ENCODE measurements around the gene CCNJL. TPM values are rescaled to one million over a fixed set of nuclear protein-coding genes. Genes with fewer than 3 reads are reported as not detected.

Gene CCNJL
- total RNA-seq, 1 experiment from 2014 or later: 33.9 TPM

DNA sequence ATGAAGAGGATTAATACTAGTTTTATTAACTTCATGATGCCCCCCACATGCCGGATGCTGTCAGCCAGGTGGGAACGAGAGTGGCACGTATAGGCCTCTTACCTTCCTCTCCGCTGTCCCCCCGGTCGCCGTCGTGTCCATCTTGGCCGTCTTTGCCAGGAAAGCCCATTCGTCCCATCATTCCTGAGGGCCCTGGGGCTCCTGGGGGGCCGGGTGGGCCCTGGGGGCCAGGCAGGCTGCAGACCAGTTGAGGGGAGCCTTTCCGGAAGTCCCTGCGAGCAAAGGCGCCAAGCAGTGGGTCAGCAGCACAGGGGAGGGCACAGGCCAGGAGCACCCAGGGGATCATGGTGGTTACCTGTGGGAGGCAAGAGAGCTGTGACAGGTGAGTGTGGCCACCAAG, 42.3 kb upstream of the CCNJL start:
- ChIA-PET POLR2A (ENCODE audit: unreplicated experiment) (no interaction called here), CTCF (no interaction called here)
- Histone ChIP-seq H4K20me1 (ENCODE audit: insufficient read depth) (no peaks in the 10 kb centered on the region), H3K36me3 (ENCODE audit: low read depth) (no peaks in the 10 kb centered on the region), H3K9me2 (ENCODE audit: insufficient read depth) (no peaks in the 10 kb centered on the region), H3K4me2 (no peak overlapping the region), H3K27ac (no peak overlapping the region), H3K4me1 (replicated peaks; ENCODE audit: insufficient read depth) (no peaks in the 10 kb centered on the region), H3K9me3 (ENCODE audit: insufficient read depth, low read depth) (no peaks in the 10 kb centered on the region), H3F3A (ENCODE audit: insufficient read depth, low read depth) (no peaks in the 10 kb centered on the region), H3K79me2 (ENCODE audit: low read depth) (no peaks in the 10 kb centered on the region), H3K27me3 (ENCODE audit: insufficient read depth, low read depth) (no peaks in the 10 kb centered on the region), H3K4me3 (no peak overlapping the region), H2AFZ (no peak overlapping the region)
- TF ChIP-seq, protein P1, sequence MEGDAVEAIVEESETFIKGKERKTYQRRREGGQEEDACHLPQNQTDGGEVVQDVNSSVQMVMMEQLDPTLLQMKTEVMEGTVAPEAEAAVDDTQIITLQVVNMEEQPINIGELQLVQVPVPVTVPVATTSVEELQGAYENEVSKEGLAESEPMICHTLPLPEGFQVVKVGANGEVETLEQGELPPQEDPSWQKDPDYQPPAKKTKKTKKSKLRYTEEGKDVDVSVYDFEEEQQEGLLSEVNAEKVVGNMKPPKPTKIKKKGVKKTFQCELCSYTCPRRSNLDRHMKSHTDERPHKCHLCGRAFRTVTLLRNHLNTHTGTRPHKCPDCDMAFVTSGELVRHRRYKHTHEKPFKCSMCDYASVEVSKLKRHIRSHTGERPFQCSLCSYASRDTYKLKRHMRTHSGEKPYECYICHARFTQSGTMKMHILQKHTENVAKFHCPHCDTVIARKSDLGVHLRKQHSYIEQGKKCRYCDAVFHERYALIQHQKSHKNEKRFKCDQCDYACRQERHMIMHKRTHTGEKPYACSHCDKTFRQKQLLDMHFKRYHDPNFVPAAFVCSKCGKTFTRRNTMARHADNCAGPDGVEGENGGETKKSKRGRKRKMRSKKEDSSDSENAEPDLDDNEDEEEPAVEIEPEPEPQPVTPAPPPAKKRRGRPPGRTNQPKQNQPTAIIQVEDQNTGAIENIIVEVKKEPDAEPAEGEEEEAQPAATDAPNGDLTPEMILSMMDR (conservative IDR thresholded peaks at IDR 0.05): no peak
- TF ChIP-seq EZH2 (IDR thresholded peaks at IDR 0.05; ENCODE audit: low read depth): no peak
- no TSS peak for BruUV-seq (replicated peaks)
- no peak for DNase-seq
- intact Hi-C loops (cut with micrococcal nuclease; ENCODE audit: unreplicated experiment): no loop called here

- H3K27me3 ChIP-seq (ENCODE audit: insufficient read depth, low read depth): no peaks in the 10 kb centered on the region
- TF ChIP-seq EZH2 (IDR thresholded peaks at IDR 0.05; ENCODE audit: low read depth): no peak
- TF ChIP-seq, protein P1 (conservative IDR thresholded peaks at IDR 0.05): no peak
- H3K9me3 ChIP-seq (ENCODE audit: insufficient read depth, low read depth): no peaks in the 10 kb centered on the region
- CTCF ChIA-PET: no interaction called here
- intact Hi-C loops (cut with micrococcal nuclease; ENCODE audit: unreplicated experiment): no loop called here
- H3K27ac ChIP-seq: no peak overlapping the region
- H3K79me2 ChIP-seq (ENCODE audit: low read depth): no peaks in the 10 kb centered on the region
- no peaks in the 10 kb centered on the region for H3F3A ChIP-seq (ENCODE audit: insufficient read depth, low read depth)
- H3K36me3 ChIP-seq (ENCODE audit: low read depth): no peaks in the 10 kb centered on the region
- no peak overlapping the region for H3K4me2 ChIP-seq
- H4K20me1 ChIP-seq (ENCODE audit: insufficient read depth): no peaks in the 10 kb centered on the region
- no TSS peak for BruUV-seq (replicated peaks)
- POLR2A ChIA-PET (ENCODE audit: unreplicated experiment): no interaction called here
- no peak overlapping the region for H3K4me3 ChIP-seq
- no peaks in the 10 kb centered on the region for H3K4me1 ChIP-seq (replicated peaks; ENCODE audit: insufficient read depth)
- no peak overlapping the region for H2AFZ ChIP-seq
- H3K9me2 ChIP-seq (ENCODE audit: insufficient read depth): no peaks in the 10 kb centered on the region
- no peak for DNase-seq
Observed at GRCh38 chr5:160353379-160353778, 41.0 kb upstream of the CCNJL start.

- CTCF ChIA-PET: no interaction called here
- H3K4me1 ChIP-seq (replicated peaks; ENCODE audit: insufficient read depth): no peaks in the 10 kb centered on the region
- H3K27me3 ChIP-seq (ENCODE audit: insufficient read depth, low read depth): no peaks in the 10 kb centered on the region
- TF ChIP-seq, protein P1 (conservative IDR thresholded peaks at IDR 0.05): no peak
- no peak for TF ChIP-seq EZH2 (IDR thresholded peaks at IDR 0.05; ENCODE audit: low read depth)
- H3K9me2 ChIP-seq (ENCODE audit: insufficient read depth): no peaks in the 10 kb centered on the region
- intact Hi-C loops (cut with micrococcal nuclease; ENCODE audit: unreplicated experiment): no loop called here
- H4K20me1 ChIP-seq (ENCODE audit: insufficient read depth): no peaks in the 10 kb centered on the region
- H3K36me3 ChIP-seq (ENCODE audit: low read depth): no peaks in the 10 kb centered on the region
- H3F3A ChIP-seq (ENCODE audit: insufficient read depth, low read depth): no peaks in the 10 kb centered on the region
- no peak overlapping the region for H3K4me3 ChIP-seq
- no peaks in the 10 kb centered on the region for H3K79me2 ChIP-seq (ENCODE audit: low read depth)
- no TSS peak for BruUV-seq (replicated peaks)
- H3K27ac ChIP-seq: no peak overlapping the region
- no peaks in the 10 kb centered on the region for H3K9me3 ChIP-seq (ENCODE audit: insufficient read depth, low read depth)
- POLR2A ChIA-PET (ENCODE audit: unreplicated experiment): no interaction called here
- no peak overlapping the region for H2AFZ ChIP-seq
- no peak overlapping the region for H3K4me2 ChIP-seq
- DNase-seq: no peak
Observed at GRCh38 chr5:160352308-160352707, 39.9 kb upstream of the CCNJL start.

All from PC-9 (cell line).